ENCODE results near the gene UBTF. TPM values are rescaled to one million over a fixed set of nuclear protein-coding genes. Genes with fewer than 3 reads are reported as not detected.

The UBTF gene
- total and polyA plus RNA-seq, 9 of the 15 experiments (the other 6 are each of a cell fraction or from before 2014, with no cell fraction given) = 1.2 to 113 (median 83.6) TPM

DNA sequence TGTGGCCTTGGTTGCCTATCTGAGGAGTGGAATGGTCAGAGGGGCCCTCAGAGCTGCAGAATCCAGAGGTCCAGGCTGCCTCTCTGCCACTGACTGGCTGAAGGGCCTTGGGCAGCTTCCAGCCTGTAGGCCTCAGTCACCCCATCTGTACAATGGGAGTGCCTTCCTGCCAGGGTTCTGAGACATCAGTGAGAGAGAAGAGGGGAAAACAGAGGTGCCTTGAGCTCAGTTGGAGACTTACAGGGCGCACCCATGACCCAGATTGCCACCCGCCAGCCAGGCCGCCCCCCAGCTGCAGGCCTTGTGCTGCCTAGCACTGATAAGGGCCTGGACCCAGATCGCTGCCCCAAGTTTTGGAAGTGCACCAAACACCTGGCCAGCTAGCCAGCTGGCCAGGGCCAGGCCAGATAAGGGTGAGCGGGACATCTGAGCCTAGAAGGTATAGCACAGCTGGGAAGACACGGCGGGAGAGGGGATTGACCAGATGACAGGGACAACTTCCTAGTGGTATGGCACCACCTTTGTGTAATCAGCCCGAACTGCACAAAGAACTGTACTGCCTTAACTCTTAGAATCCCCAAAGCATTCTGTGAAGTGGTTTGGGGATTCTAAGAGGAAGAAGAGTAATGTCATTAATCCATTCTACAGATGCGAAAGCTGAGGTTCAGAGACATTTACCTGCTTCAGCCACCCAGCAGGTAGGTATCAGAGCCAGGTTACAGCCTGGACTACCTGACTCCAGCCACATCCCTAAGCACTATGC, 47.1 kb upstream of the UBTF start (continued):
- TF ChIP-seq, protein P1, sequence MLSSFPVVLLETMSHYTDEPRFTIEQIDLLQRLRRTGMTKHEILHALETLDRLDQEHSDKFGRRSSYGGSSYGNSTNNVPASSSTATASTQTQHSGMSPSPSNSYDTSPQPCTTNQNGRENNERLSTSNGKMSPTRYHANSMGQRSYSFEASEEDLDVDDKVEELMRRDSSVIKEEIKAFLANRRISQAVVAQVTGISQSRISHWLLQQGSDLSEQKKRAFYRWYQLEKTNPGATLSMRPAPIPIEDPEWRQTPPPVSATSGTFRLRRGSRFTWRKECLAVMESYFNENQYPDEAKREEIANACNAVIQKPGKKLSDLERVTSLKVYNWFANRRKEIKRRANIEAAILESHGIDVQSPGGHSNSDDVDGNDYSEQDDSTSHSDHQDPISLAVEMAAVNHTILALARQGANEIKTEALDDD (IDR thresholded peaks at IDR 0.05) = no peak; the same call in 1 of the 2 replicates
- TF ChIP-seq GATAD2B (IDR thresholded peaks at IDR 0.05; ENCODE audit: borderline replicate concordance) = no peak; the same call in 1 of the 2 replicates
- TF ChIP-seq STAT5A (IDR thresholded peaks at IDR 0.05; ENCODE audit: borderline replicate concordance, low read length) = peak; percentile 98
- no peak for TF ChIP-seq KAT8 (IDR thresholded peaks at IDR 0.05; ENCODE audit: low read depth)
- peak; percentile 92 for TF ChIP-seq SMAD1 (IDR thresholded peaks at IDR 0.05; ENCODE audit: low read depth, low read length, partially characterized antibody)
- TF ChIP-seq NR3C1 (CRISPR knock-in tag; IDR thresholded peaks at IDR 0.05) = no peak
- TF ChIP-seq FUS (optimal IDR thresholded peaks at IDR 0.05; ENCODE audit: low read depth, low read length) = no peak
- no peak for TF ChIP-seq ELK3 (CRISPR knock-in tag; IDR thresholded peaks at IDR 0.05)
- TF ChIP-seq SREBF2 (CRISPR knock-in tag; IDR thresholded peaks at IDR 0.05) = no peak
- TF ChIP-seq, protein P2, sequence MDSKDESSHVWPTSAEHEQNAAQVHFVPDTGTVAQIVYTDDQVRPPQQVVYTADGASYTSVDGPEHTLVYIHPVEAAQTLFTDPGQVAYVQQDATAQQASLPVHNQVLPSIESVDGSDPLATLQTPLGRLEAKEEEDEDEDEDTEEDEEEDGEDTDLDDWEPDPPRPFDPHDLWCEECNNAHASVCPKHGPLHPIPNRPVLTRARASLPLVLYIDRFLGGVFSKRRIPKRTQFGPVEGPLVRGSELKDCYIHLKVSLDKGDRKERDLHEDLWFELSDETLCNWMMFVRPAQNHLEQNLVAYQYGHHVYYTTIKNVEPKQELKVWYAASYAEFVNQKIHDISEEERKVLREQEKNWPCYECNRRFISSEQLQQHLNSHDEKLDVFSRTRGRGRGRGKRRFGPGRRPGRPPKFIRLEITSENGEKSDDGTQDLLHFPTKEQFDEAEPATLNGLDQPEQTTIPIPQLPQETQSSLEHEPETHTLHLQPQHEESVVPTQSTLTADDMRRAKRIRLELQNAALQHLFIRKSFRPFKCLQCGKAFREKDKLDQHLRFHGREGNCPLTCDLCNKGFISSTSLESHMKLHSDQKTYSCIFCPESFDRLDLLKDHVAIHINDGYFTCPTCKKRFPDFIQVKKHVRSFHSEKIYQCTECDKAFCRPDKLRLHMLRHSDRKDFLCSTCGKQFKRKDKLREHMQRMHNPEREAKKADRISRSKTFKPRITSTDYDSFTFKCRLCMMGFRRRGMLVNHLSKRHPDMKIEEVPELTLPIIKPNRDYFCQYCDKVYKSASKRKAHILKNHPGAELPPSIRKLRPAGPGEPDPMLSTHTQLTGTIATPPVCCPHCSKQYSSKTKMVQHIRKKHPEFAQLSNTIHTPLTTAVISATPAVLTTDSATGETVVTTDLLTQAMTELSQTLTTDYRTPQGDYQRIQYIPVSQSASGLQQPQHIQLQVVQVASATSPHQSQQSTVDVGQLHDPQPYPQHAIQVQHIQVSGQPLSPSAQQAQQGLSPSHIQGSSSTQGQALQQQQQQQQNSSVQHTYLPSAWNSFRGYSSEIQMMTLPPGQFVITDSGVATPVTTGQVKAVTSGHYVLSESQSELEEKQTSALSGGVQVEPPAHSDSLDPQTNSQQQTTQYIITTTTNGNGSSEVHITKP (IDR thresholded peaks at IDR 0.05; ENCODE audit: partially characterized antibody) = peak; percentile 25
- TF ChIP-seq CREB3L1 (IDR thresholded peaks at IDR 0.05; ENCODE audit: borderline replicate concordance, low read depth) = peak; percentile 47; the same call in 1 of the 2 replicates
- TF ChIP-seq, protein P3, sequence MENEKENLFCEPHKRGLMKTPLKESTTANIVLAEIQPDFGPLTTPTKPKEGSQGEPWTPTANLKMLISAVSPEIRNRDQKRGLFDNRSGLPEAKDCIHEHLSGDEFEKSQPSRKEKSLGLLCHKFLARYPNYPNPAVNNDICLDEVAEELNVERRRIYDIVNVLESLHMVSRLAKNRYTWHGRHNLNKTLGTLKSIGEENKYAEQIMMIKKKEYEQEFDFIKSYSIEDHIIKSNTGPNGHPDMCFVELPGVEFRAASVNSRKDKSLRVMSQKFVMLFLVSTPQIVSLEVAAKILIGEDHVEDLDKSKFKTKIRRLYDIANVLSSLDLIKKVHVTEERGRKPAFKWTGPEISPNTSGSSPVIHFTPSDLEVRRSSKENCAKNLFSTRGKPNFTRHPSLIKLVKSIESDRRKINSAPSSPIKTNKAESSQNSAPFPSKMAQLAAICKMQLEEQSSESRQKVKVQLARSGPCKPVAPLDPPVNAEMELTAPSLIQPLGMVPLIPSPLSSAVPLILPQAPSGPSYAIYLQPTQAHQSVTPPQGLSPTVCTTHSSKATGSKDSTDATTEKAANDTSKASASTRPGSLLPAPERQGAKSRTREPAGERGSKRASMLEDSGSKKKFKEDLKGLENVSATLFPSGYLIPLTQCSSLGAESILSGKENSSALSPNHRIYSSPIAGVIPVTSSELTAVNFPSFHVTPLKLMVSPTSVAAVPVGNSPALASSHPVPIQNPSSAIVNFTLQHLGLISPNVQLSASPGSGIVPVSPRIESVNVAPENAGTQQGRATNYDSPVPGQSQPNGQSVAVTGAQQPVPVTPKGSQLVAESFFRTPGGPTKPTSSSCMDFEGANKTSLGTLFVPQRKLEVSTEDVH (IDR thresholded peaks at IDR 0.05; ENCODE audit: low read depth, partially characterized antibody) = peak; percentile 34
- TF ChIP-seq ZNF778 (CRISPR knock-in tag; IDR thresholded peaks at IDR 0.05) = no peak
- peak; percentile 100 for TF ChIP-seq GATA2 (CRISPR knock-in tag; IDR thresholded peaks at IDR 0.05)
- TF ChIP-seq ZNF57 (CRISPR knock-in tag; IDR thresholded peaks at IDR 0.05) = no peak
- TF ChIP-seq NELFE (IDR thresholded peaks at IDR 0.05; ENCODE audit: insufficient read depth, insufficient read length) = no peak
- no peak for TF ChIP-seq ILK (tag; IDR thresholded peaks at IDR 0.05; ENCODE audit: borderline replicate concordance, low read depth)
- peak; percentile 94 for TF ChIP-seq NCOA4 (IDR thresholded peaks at IDR 0.05; ENCODE audit: partially characterized antibody)

All from K562 (cell line).